Esophagus squamous epithelium (tissue), 4 donors: ENCODE measurements around the gene IMMP2L.

ENCODE experiments used
- POLR2A ChIP-seq, 4 donors: fragments of 450-650 bp; IDR thresholded peaks; one replicate each; pipeline ENCODE4 v1.6.1; 2017; ENCODE audit warnings: antibody characterized with exemption in 4 of 4, mild to moderate bottlenecking in 4 of 4, moderate library complexity in 3 of 4
- TF ChIP-seq, protein P1 (sequence below), 6 experiments: fragments of 450-650 bp in 4 of 6; fragments of 200-600 bp in 2 of 6; sonication (generic) in 2 of 6; IDR thresholded peaks; one replicate each; pipeline ENCODE4 v1.5.1; 2016 to 2019; ENCODE audit warnings: antibody characterized with exemption in 6 of 6, mild to moderate bottlenecking in 4 of 6, moderate library complexity in 4 of 6

DNA sequence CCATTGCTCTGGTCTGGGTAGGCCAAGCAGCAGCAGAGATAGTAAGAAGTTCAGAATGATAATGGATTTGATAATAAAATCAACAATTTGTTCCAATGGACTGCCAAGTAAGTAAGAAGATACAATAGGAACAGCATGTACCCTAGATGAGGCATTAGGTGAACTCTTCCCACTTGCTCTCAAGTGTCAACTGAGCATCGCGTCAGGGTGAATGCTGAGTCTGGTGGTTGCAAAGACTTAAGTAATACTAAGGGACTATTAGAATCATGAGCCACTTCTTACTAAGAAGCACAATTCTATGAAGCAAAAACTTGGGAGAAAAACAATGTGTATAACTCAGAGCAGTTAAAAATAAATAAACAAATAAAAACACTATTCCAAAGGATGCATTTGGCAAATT is 416.8 kb downstream of the IMMP2L start:
- TF ChIP-seq, protein P1, sequence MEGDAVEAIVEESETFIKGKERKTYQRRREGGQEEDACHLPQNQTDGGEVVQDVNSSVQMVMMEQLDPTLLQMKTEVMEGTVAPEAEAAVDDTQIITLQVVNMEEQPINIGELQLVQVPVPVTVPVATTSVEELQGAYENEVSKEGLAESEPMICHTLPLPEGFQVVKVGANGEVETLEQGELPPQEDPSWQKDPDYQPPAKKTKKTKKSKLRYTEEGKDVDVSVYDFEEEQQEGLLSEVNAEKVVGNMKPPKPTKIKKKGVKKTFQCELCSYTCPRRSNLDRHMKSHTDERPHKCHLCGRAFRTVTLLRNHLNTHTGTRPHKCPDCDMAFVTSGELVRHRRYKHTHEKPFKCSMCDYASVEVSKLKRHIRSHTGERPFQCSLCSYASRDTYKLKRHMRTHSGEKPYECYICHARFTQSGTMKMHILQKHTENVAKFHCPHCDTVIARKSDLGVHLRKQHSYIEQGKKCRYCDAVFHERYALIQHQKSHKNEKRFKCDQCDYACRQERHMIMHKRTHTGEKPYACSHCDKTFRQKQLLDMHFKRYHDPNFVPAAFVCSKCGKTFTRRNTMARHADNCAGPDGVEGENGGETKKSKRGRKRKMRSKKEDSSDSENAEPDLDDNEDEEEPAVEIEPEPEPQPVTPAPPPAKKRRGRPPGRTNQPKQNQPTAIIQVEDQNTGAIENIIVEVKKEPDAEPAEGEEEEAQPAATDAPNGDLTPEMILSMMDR (IDR thresholded peaks at IDR 0.05) = no peak
- no peak for TF ChIP-seq POLR2A (IDR thresholded peaks at IDR 0.05)
